Measurements from ENCODE around the gene NTMT1. TPM values are rescaled to one million over a fixed set of nuclear protein-coding genes. Genes with fewer than 3 reads are reported as not detected.

Gene NTMT1
- total and polyA plus RNA-seq, 9 of the 15 experiments (the other 6 are each of a cell fraction or from before 2014, with no cell fraction given) = 42.1 to 116 (median 74.7) TPM

- TF ChIP-seq XRCC5 (IDR thresholded peaks at IDR 0.05; ENCODE audit: low read depth, low read length) (no peak), ZNF507 (tag; conservative IDR thresholded peaks at IDR 0.05) (no peak), RERE (CRISPR knock-in tag; IDR thresholded peaks at IDR 0.05; ENCODE audit: borderline replicate concordance) (no peak), ZNF766 (CRISPR knock-in tag; conservative IDR thresholded peaks at IDR 0.05) (no peak), MBD2 (IDR thresholded peaks at IDR 0.05; ENCODE audit: borderline replicate concordance, low read depth) (no peak), ZNF518B (CRISPR knock-in tag; IDR thresholded peaks at IDR 0.05) (no peak), CSDE1 (IDR thresholded peaks at IDR 0.05) (no peak)
Observed at GRCh38 chr9:129610473-129611306, 15.3 kb upstream of the NTMT1 start (continued).

Data from K562 (cell line).